Psoas muscle (tissue), 8 donors: ENCODE measurements around the gene IL19. TPM values are rescaled to one million over a fixed set of nuclear protein-coding genes. Genes with fewer than 3 reads are reported as not detected.
"Not testable (repeated sequence)": the region's sequence is repeated elsewhere in the genome, so short reads cannot be mapped to it uniquely, and the experiment has no call there.

Source experiments
- ATAC-seq, 4 donors: fragments of 200-7000 bp; cut with Tn5 transposase; one replicate each; pipeline ENCODE4 v1.9.1; 2020; ENCODE audit warnings: moderate library complexity in 3 of 4, mild to moderate bottlenecking in 2 of 4
- DNase-seq, 2 donors: peaks; one replicate each; pipeline ENCODE4 v3.0.0-alpha.2; 2020
- H3K27ac ChIP-seq: fragments of 200-600 bp; one replicate; pipeline ENCODE4 v1.8.0; 2022
- H3K27me3 ChIP-seq, 3 donors: fragments of 200-600 bp in 1 of 3; one replicate each; pipeline versions ENCODE4 v1.6.1 to v1.8.0; 2013 to 2022; ENCODE audit warnings: low read length in 2 of 3, mild to moderate bottlenecking in 2 of 3, moderate library complexity in 1 of 3; ENCODE audit not compliant: insufficient read depth in 3 of 3
- H3K36me3 ChIP-seq, 2 donors: fragments of 200-600 bp in 1 of 2; one replicate each; pipeline versions ENCODE4 v1.6.1 to v1.8.0; 2013 to 2022; ENCODE audit warnings: low read depth in 1 of 2, mild to moderate bottlenecking in 1 of 2, moderate library complexity in 1 of 2; ENCODE audit not compliant: insufficient read depth in 1 of 2
- H3K4me1 ChIP-seq: fragments of 200-600 bp; one replicate; pipeline ENCODE4 v1.8.0; 2022
- H3K4me3 ChIP-seq: fragments of 200-600 bp; one replicate; pipeline ENCODE4 v1.8.0; 2022; ENCODE audit warnings: mild to moderate bottlenecking
- H3K9me3 ChIP-seq: fragments of 200-600 bp; one replicate; pipeline ENCODE4 v1.8.0; 2022
- CTCF ChIP-seq: fragments of 200-600 bp; IDR thresholded peaks from one replicate; pipeline ENCODE4 v1.8.0; 2022; ENCODE audit warnings: antibody characterized with exemption
- WGBS, 3 donors: extraction: QIAGEN DNeasy Blood & Tissue Kit; methylation state at CpG; one replicate each; pipeline versions ENCODE4 v1.1.6 to v1.1.7; 2013; 5-methylcytosine and 5-hydroxymethylcytosine counted together
- intact Hi-C, 2 donors: fragments of 100-400 bp; cut with DNase I; formaldehyde crosslinking; loops; one replicate each; pipeline versions ENCODE4 v1.11.0 to v1.14.2; 2022
- polyA plus RNA-seq, 3 donors: library from polyadenylated mRNA; stranded (reverse); fragments of 200-250 nt; gene quantifications; one replicate each; pipeline ENCODE4 v1.2.3, GENCODE V29; 2013
- total RNA-seq, 4 donors: library from RNA; stranded (reverse); fragmentation: NEBNext Ultra II Directional in 2 of 4; extraction: Animal tissue kit (Norgen Biotek cat#: 25700) in 2 of 4; gene quantifications; one replicate each; pipeline versions ENCODE4 v1.2.1 to v1.2.4, GENCODE V29; 2021 to 2023
- donor health status: healthy with polysubstance abuse.
- donor health status: DM: no; HTN: no; CAD: no; lungs with moderate emphysema.
- donor health status: Bipolar disorder and iron deficiency.
- donor health status: healthy.
- donor health status: DM: yes; HTN: yes; CAD: no.
- donor health status: DM: no; HTN: no; CAD: no.
- donor health status: DM: no; HTN: no; CAD: no.
- donor health status: DM: yes; HTN: yes; CAD: no.

The IL19 gene
- total and polyA plus RNA-seq, 7 donors, result not detected

- no peak for TF ChIP-seq CTCF
- 76 to 85% (median 77%) methylated on average over 1 of the region's 1 CpG for WGBS, 3 donors
- Histone ChIP-seq H3K9me3 (no peaks in the 10 kb centered on the region), H3K27me3 (no peaks in the 10 kb centered on the region), H3K36me3 (no peaks in the 10 kb centered on the region), H3K4me1 (no peaks in the 10 kb centered on the region), H3K27ac (no peak overlapping the region), H3K4me3 (no peak overlapping the region)
- intact Hi-C loops, result no loop called here
- no peak for DNase-seq
- no peak for ATAC-seq
These were observed 16.6 kb upstream of the IL19 start for GRCh38 chr1:206754011-206754410.

DNA sequence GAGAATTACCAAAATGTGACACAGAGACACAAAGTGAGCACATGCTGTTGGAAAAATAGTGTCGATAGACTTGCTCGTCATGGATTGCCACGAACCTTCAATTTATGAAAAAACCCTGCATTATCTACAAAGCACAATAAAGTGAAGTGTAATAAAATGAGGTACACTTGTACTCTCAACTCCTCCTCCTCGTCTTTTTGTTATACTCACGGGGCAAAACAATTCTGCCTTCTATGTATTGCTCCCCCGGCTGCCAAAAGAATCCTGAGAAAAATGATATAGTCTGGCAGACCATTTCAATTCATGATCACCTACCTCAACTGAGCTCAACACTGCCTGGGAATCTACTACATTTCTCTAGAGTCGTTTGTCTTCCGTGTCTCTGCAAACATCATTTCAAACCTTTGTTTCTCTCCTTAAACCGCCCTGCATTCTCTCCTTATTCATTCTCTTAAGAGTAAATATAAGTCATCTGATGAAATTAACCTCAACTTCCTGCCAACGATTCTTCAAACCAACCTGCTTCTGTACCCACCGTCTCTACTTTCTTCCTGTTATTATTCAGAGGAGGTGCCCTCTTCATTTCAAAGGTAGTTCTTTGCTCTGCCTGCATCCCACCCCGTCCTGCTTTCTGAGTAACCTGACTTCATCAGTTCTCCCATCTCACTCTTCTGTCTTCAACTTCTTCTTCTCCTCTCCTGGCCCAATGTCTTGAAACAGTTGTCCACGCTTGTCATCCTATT is 12.9 kb upstream of the IL19 start:
- H3K4me1 ChIP-seq, result no peaks in the 10 kb centered on the region
- DNase-seq (no peak), ATAC-seq (no peak)
- no peak overlapping the region for H3K4me3 ChIP-seq
- no peaks in the 10 kb centered on the region for H3K27me3 ChIP-seq
- intact Hi-C loops, result no loop called here
- no peak for TF ChIP-seq CTCF
- H3K27ac ChIP-seq, result no peak overlapping the region
- no peaks in the 10 kb centered on the region for H3K36me3 ChIP-seq
- H3K9me3 ChIP-seq, result no peaks in the 10 kb centered on the region
- WGBS, 3 donors, result 76 to 81% (median 81%) methylated on average over 13 of the region's 13 CpGs

DNA sequence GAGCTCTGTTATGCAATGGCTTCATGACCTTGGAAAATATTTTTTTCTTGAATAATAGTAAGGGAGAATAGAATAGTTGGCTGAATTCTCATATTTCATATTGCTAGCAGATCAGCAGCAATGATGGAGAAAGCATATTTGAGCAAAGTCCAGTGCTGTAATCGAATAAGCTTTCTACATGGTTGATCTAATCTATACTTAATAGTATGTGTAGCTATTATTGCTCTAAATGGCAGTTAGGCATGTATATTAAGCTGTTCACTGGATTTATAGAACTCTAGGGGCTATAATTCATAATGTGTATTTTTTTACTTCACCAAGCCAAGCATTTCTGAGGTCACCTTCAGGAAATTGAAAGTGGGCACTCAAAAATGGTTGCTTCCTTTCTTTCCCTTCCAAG is 10.0 kb upstream of the IL19 start:
- ATAC-seq, result no peak
- Histone ChIP-seq H3K4me1 (no peaks in the 10 kb centered on the region), H3K36me3 (no peaks in the 10 kb centered on the region), H3K27ac (no peak overlapping the region), H3K9me3 (no peaks in the 10 kb centered on the region), H3K4me3 (no peak overlapping the region), H3K27me3 (no peaks in the 10 kb centered on the region)
- 53 to 83% (median 54%) methylated on average over 1 of the region's 1 CpG for WGBS, 3 donors
- DNase-seq, result no peak
- intact Hi-C loops, result no loop called here
- TF ChIP-seq CTCF, result no peak

DNA sequence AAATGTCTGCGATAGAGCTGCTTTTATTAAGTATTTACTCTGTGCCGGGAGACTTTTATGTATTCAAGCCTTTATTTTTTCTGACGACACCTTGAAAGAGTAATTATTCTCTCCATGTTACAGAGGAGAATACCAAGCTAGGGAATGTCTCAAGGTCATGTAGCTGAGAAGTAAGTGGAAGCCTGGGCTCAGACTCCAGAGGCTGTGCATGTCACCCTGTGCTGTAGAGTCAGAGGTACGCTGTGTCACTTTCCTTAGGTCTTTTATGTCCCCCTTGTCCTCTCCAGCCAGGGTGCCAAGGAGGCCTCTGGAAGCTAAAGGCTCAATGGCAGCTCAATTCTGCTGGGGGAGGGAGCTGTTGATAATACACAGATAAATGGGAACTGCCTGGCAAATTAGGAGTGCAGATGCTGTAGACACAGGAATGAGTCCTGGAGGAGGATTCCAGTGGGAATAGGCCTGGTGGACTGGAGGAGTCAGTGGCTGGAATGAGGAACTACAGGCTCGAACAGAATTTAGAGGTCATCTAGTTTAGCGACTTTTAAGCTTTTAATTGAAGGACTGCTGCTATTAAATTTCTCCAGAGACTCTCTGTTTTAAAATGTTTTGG is 9.3 kb upstream of the IL19 start:
- DNase-seq, result no peak
- no peak overlapping the region for H3K4me3 ChIP-seq
- 77 to 81% (median 80%) methylated on average over 6 of the region's 6 CpGs for WGBS, 3 donors
- intact Hi-C loops, result no loop called here
- no peaks in the 10 kb centered on the region for H3K36me3 ChIP-seq
- H3K9me3 ChIP-seq, result no peaks in the 10 kb centered on the region
- H3K4me1 ChIP-seq, result no peaks in the 10 kb centered on the region
- TF ChIP-seq CTCF, result no peak
- ATAC-seq, result no peak
- no peaks in the 10 kb centered on the region for H3K27me3 ChIP-seq
- H3K27ac ChIP-seq, result no peak overlapping the region

DNA sequence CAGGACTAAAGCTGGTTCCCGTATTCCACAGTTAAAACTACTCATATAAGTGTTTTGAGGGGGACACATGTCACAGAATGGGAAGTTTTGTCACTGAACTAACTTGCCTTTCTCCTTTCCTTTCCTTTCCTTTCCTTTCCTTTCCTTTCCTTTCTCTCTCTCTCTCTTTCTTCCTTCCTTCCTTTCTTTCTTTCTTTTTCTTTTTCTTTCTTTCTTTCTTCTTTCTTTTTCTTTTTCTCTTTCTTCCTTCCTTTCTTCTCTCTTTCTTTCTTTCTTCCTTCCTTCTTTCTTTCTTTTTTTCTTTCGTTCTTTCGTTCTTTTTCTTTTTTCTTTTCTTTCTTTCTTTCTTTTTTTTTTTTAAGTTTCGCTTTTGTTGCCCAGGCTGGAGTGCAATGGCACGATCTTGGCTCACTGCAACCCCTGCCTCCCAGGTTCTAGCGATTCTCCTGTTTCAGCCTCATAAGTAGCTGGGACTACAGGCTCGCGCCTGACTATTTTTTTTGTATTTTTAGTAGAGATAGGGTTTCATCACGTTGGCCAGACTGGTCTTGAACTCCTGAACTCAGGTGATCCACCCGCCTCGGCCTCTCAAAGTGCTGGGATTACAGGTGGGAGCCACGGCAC is 7.7 kb upstream of the IL19 start:
- intact Hi-C loops, H3K9me3 ChIP-seq, H3K4me3 ChIP-seq, H3K36me3 ChIP-seq, DNase-seq, H3K27ac ChIP-seq, ATAC-seq, H3K4me1 ChIP-seq, H3K27me3 ChIP-seq: not testable (repeated sequence)
- 82 to 86% (median 85%) methylated on average over 12 of the region's 12 CpGs for WGBS, 3 donors

GRCh38 chr1:206765771-206766170 is 4.8 kb upstream of the IL19 start:
- ATAC-seq, H3K27ac ChIP-seq, intact Hi-C loops, H3K4me3 ChIP-seq, H3K4me1 ChIP-seq, H3K36me3 ChIP-seq, DNase-seq, H3K9me3 ChIP-seq, H3K27me3 ChIP-seq: not testable (repeated sequence)
- WGBS, 3 donors, result 83 to 87% (median 86%) methylated on average over 1 of the region's 1 CpG
